ENCODE results near the gene NUDT21. TPM values are rescaled to one million over a fixed set of nuclear protein-coding genes. Genes with fewer than 3 reads are reported as not detected.
"Not testable (repeated sequence)": the region's sequence is repeated elsewhere in the genome, so short reads cannot be mapped to it uniquely, and the experiment has no call there.

NUDT21 gene
- total RNA-seq, result 100 to 1,000 TPM in 4 of 8 experiments, 10 to 100 TPM in 4; 32.7 to 149 (median 109) TPM

GRCh38 chr16:56450986-56451752 is at the start of gene NUDT21, which contains the start of gene OGFOD1:
Gene NUDT21, minus strand, starts transcription at chr16:56451332. Its CDS starts 130 bp downstream, at chr16:56451202.
Gene OGFOD1, plus strand, starts transcription at chr16:56451554. Its CDS starts 59 bp downstream, at chr16:56451613.
- 0 to 3% (median 0%) methylated on average over 4 to 31 of the region's 56 CpGs; no CpG with 5 or more reads in 3 of the 10 experiments for WGBS, 10 experiments

DNA sequence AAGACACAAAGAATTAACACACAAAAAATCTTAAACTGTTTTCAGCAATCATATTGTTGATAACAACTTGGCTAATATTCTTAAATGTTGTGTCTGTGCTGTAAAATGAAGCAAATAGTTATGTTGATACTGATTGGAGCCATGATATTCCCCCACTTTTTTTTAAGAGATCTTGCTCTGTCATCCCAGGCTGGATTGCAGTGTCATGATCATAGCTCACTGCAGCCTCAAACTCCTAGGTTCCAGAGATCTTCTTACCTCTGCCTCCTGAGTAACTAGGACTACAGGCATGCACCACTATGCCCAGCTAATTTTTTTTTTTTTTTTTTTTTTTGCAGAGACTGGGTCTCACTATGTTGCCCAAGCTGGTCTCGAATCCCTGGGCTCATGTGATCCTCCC is 42.7 kb upstream of the NUDT21 start:
- H3K4me1 ChIP-seq (replicated peaks in 1 of 2), result no peaks in the 10 kb centered on the region
- H3K4me3 ChIP-seq, result no peak overlapping the region
- 80 to 100% (median 87%) methylated on average over 1 of the region's 1 CpG; no CpG with 5 or more reads in 2 of the 10 experiments for WGBS, 10 experiments
- ATAC-seq (replicated peaks in 6 of 8), result no peak
- H3K27ac ChIP-seq, result no peak overlapping the region
- in situ Hi-C loops (cut with MboI; ENCODE audit: low pct_unique_long_range_greater_than_20kb in 2 of 9, low sequenced_read_pairs in 9 of 9, unreplicated experiment in 9 of 9), result no loop called here

More at GRCh38 chr16:56450986-56451752, at the start of gene NUDT21, which contains the start of gene OGFOD1:
- in situ Hi-C loops (cut with MboI; ENCODE audit: low pct_unique_long_range_greater_than_20kb in 2 of 9, low sequenced_read_pairs in 9 of 9, unreplicated experiment in 9 of 9), result no loop called here
- Histone ChIP-seq H3K4me1 (replicated peaks in 1 of 2) (peaks cover 14 to 27% of the 10 kb centered on the region in 2 donors), H3K27ac (peak within 1 kb of the TSS; percentile 81 to 98), H3K4me3 (peak within 1 kb of the TSS; percentile 83 to 97 (median 90))
- peak; percentile 94 to 99 (median 97) for ATAC-seq (replicated peaks in 6 of 8)

GRCh38 chr16:56493126-56493525 is 42.0 kb upstream of the NUDT21 start:
- H3K4me3 ChIP-seq, result no peak overlapping the region
- no peak overlapping the region for H3K27ac ChIP-seq
- peak in 3 of 8 experiments; percentile 35 to 87 (median 42) for ATAC-seq (replicated peaks in 6 of 8)
- 0 to 100% (median 94%) methylated on average over 1 to 2 of the region's 2 CpGs; no CpG with 5 or more reads in 3 of the 10 experiments for WGBS, 10 experiments
- in situ Hi-C loops (cut with MboI; ENCODE audit: low pct_unique_long_range_greater_than_20kb in 2 of 9, low sequenced_read_pairs in 9 of 9, unreplicated experiment in 9 of 9), result no loop called here
- no peaks in the 10 kb centered on the region for H3K4me1 ChIP-seq (replicated peaks in 1 of 2)

- no peak overlapping the region for H3K27ac ChIP-seq
- H3K4me3 ChIP-seq, result no peak overlapping the region
- no peaks in the 10 kb centered on the region for H3K4me1 ChIP-seq (replicated peaks in 1 of 2)
- in situ Hi-C loops (cut with MboI; ENCODE audit: low pct_unique_long_range_greater_than_20kb in 2 of 9, low sequenced_read_pairs in 9 of 9, unreplicated experiment in 9 of 9), result no loop called here
- 76 to 100% (median 94%) methylated on average over 3 to 4 of the region's 4 CpGs; no CpG with 5 or more reads in 1 of the 10 experiments for WGBS, 10 experiments
- ATAC-seq (replicated peaks in 6 of 8), result no peak
Observed at GRCh38 chr16:56491657-56492261, 40.6 kb upstream of the NUDT21 start.

DNA sequence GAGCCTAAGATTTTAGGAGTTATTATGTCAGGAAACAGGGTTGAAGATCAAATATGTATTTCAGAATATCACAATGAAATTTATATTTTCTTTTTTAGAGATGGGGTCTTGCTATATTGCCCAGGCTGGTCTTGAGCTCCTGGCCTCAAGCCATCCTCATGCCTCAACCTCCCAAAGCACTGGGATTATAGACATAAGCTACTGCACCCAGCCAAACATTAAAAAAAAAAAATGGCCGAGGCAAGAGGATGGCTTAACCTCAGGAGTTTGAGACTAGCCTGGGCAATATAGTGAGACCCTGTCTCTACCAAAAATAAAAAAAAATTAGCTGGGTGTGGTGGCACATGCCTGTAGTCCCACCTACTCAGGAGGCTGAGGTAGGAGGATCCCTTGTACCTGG is 37.7 kb upstream of the NUDT21 start:
- H3K27ac ChIP-seq; in situ Hi-C loops (cut with MboI; ENCODE audit: low pct_unique_long_range_greater_than_20kb in 2 of 9, low sequenced_read_pairs in 9 of 9, unreplicated experiment in 9 of 9); H3K4me3 ChIP-seq; H3K4me1 ChIP-seq (replicated peaks in 1 of 2); ATAC-seq (replicated peaks in 6 of 8): not testable (repeated sequence)
- WGBS, 10 experiments, result 86 to 100% (median 100%) methylated on average over 1 of the region's 1 CpG; no CpG with 5 or more reads in 6 of the 10 experiments

DNA sequence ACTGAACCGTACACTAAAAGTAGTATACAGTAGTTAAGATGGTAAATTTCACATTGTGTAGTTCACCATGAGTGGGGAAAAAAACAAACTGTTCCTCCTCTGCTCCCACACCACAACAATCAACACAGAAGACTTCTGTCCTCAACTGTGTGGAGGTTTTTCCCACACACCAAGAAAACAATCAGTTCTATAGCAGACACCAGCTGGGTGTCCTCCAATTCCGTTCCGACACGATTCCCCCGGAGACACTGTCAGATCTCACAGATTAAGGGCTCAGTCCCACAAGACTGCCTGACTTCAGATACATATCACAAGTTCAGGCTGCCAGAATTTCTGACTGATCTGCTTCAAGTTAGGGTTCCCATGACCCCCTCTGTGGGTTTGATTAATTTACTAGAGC is 36.9 kb upstream of the NUDT21 start:
- Histone ChIP-seq H3K27ac (no peak overlapping the region), H3K4me3 (no peak overlapping the region), H3K4me1 (replicated peaks in 1 of 2) (no peaks in the 10 kb centered on the region)
- in situ Hi-C loops (cut with MboI; ENCODE audit: low pct_unique_long_range_greater_than_20kb in 2 of 9, low sequenced_read_pairs in 9 of 9, unreplicated experiment in 9 of 9), result no loop called here
- peak in 1 of 8 experiments; percentile 33 for ATAC-seq (replicated peaks in 6 of 8)
- WGBS, 10 experiments, result 65 to 96% (median 86%) methylated on average over 1 to 5 of the region's 5 CpGs; no CpG with 5 or more reads in 3 of the 10 experiments

DNA sequence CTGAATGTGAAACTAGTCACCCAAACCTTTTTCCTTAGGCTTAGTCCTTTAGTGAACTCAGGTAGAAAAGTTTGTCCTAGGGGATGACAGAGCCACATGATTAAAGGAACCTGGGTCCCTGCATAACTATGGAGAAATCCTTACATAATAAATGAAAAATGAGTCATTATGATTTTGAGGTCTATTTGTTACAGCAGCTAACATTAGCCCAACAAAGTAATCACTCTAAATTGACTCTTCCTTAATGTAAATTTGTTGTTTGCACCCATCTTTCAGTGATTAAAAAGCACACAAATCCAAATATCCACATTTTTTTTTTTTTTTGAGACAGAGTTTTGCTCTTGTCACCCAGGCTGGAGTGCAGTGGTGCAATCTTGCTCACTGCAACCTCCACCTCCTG is 32.3 kb upstream of the NUDT21 start:
- Histone ChIP-seq H3K4me1 (replicated peaks in 1 of 2) (no peaks in the 10 kb centered on the region), H3K27ac (no peak overlapping the region), H3K4me3 (no peak overlapping the region)
- in situ Hi-C loops (cut with MboI; ENCODE audit: low pct_unique_long_range_greater_than_20kb in 2 of 9, low sequenced_read_pairs in 9 of 9, unreplicated experiment in 9 of 9), result no loop called here
- no peak for ATAC-seq (replicated peaks in 6 of 8)

DNA sequence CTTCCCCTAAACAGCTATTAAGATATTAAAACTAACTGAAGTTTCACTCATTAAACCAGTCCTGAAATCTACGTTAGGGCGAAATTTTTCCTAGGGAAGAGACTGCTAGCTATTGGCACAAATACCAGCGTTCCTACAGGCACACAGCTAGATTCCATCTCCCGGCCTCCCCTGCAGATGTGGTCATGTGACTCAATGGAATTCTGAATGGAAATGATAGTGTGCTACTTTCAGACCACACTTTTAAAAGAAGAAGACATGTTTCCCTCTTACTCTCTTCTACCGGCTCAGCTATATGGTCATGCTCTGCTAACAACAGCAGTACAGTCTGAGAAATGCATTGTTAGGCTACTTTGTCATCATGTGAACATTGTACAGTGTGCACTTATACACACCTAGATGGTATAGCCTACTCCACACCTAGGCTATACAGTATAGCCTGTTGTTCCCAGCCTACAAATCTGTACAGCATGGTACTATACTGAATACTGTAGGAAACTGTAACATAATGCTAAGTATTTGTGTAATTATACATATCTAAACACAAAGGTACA is 31.6 kb upstream of the NUDT21 start:
- Histone ChIP-seq H3K4me1 (replicated peaks in 1 of 2) (no peaks in the 10 kb centered on the region), H3K27ac (no peak overlapping the region), H3K4me3 (no peak overlapping the region)
- in situ Hi-C loops (cut with MboI; ENCODE audit: low pct_unique_long_range_greater_than_20kb in 2 of 9, low sequenced_read_pairs in 9 of 9, unreplicated experiment in 9 of 9), result no loop called here
- WGBS, 10 experiments, result 87 to 100% (median 100%) methylated on average over 1 to 5 of the region's 5 CpGs; no CpG with 5 or more reads in 3 of the 10 experiments
- ATAC-seq (replicated peaks in 6 of 8), result no peak

DNA sequence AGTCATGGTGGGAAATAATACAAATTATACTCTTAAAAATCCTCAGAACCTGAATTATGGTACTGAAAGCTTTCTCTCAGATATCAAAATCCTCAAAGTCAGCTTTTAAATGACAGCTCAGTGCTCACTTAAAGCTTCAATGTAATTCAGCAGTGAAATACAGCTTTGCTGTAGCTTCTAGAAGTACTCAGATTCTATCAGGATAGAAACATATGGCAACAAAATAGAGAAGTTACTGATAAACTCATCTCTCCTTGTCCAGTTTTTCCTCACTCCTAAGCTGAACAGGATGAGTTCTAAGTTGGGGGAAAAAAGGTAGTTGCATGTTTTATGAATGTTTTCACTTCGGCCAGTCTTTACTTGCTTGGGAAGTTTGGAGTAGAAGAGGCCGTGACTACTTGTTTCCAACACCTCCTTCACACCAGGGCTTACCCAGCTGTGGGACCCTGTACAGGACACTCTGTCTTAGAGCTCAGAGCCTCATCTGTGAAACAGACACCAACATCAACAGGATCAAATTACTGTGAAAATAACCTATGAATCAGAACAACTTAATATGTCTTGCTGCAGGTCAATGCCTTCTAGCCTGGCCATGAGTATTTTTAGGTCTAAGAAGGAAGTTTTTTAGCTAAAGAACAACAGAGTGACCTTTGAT is 30.5 kb upstream of the NUDT21 start:
- Histone ChIP-seq H3K4me1 (replicated peaks in 1 of 2) (no peaks in the 10 kb centered on the region), H3K27ac (no peak overlapping the region), H3K4me3 (no peak overlapping the region)
- ATAC-seq (replicated peaks in 6 of 8), result no peak
- 40 to 100% (median 88%) methylated on average over 1 to 2 of the region's 2 CpGs; no CpG with 5 or more reads in 3 of the 10 experiments for WGBS, 10 experiments
- in situ Hi-C loops (cut with MboI; ENCODE audit: low pct_unique_long_range_greater_than_20kb in 2 of 9, low sequenced_read_pairs in 9 of 9, unreplicated experiment in 9 of 9), result no loop called here

GRCh38 chr16:56480776-56481467 is 29.8 kb upstream of the NUDT21 start:
- WGBS, 10 experiments, result 54 to 100% (median 83%) methylated on average over 1 to 7 of the region's 7 CpGs
- Histone ChIP-seq H3K4me1 (replicated peaks in 1 of 2) (no peaks in the 10 kb centered on the region), H3K27ac (no peak overlapping the region), H3K4me3 (no peak overlapping the region)
- in situ Hi-C loops (cut with MboI; ENCODE audit: low pct_unique_long_range_greater_than_20kb in 2 of 9, low sequenced_read_pairs in 9 of 9, unreplicated experiment in 9 of 9), result no loop called here
- ATAC-seq (replicated peaks in 6 of 8), result peak in 2 of 8 experiments; percentile 21 to 31

DNA sequence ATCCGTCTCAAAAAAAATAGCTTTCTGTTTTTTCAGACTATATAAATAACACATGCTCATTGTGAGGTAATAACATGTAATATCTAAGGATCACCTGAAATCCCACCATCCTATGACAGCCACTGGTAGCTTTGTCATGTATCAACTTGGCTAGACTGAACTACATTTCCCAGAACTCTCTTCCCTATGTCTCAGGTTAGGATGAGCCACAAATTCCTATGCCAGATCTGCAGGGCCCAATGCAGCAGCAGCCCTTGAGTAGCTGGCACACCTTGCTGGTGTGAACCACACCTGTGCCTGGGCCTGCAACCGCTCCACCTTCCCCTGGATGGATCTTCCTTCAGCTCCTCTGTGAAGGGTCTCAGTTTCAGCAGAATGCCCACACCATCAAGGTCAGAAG is 28.3 kb upstream of the NUDT21 start:
- H3K27ac ChIP-seq, result no peak overlapping the region
- no peak overlapping the region for H3K4me3 ChIP-seq
- in situ Hi-C loops (cut with MboI; ENCODE audit: low pct_unique_long_range_greater_than_20kb in 2 of 9, low sequenced_read_pairs in 9 of 9, unreplicated experiment in 9 of 9), result no loop called here
- no peaks in the 10 kb centered on the region for H3K4me1 ChIP-seq (replicated peaks in 1 of 2)
- 80 to 100% methylated on average over 1 of the region's 2 CpGs; no CpG with 5 or more reads in 8 of the 10 experiments for WGBS, 10 experiments
- ATAC-seq (replicated peaks in 6 of 8), result peak in 1 of 8 experiments; percentile 38

- Histone ChIP-seq H3K27ac (no peak overlapping the region), H3K4me1 (replicated peaks in 1 of 2) (no peaks in the 10 kb centered on the region), H3K4me3 (no peak overlapping the region)
- in situ Hi-C loops (cut with MboI; ENCODE audit: low pct_unique_long_range_greater_than_20kb in 2 of 9, low sequenced_read_pairs in 9 of 9, unreplicated experiment in 9 of 9), result no loop called here
- 50 to 100% (median 80%) methylated on average over 1 to 2 of the region's 2 CpGs; no CpG with 5 or more reads in 3 of the 10 experiments for WGBS, 10 experiments
- ATAC-seq (replicated peaks in 6 of 8), result peak in 3 of 8 experiments; percentile 74 to 87 (median 78)
Observed at GRCh38 chr16:56478281-56479049, 27.3 kb upstream of the NUDT21 start.
